ENCODE data around the gene COLQ.

The COLQ gene

DNA sequence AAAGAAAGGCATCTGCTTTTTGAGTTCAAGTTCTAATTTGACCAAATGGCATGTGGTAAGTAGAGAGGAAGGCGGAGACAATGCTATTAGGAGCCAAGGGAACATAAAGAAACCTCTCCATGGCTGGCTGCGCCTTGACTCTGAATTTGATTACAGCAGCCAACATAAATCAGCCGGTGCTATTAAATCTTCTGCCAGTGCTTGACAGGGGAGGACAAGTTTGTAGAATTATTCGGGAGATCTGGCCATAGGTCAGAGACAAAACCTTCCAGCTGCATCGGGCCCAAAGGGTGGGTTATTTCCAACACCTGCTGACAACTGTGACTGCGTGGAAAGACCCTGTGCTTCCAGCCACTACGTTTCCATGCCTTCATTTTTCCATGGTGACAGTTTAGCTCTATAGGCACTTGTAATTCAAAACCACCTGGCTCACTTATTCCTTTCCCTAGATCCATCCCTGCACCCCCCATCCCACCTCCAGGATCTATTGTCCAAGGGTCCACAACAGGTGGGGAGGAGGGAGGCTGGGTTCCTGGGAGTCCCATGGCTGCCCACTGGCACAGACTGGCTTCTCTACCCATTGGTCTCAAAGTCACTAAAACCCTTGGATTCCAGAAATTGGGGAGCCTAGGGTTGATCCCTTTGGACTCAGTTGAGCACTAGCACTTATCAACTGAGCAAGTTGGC, 15.9 kb downstream of the COLQ start:
- CTCF ChIA-PET = interaction anchor here (0.7 kb wide), 1 partner anchor 71 kb away, joined by 3 read pairs; no protein-coding TSS in a partner anchor
- no peak for DNase-seq
- H3K4me1 ChIP-seq (ENCODE audit: control extremely low read depth in 1 of 4, control insufficient read depth in 4 of 4, insufficient read depth in 4 of 4, low read length in 3 of 4) = no peaks in the 10 kb centered on the region
- POLR2A ChIA-PET = no interaction called here
- no peaks in the 10 kb centered on the region for H3K9me3 ChIP-seq (ENCODE audit: control extremely low read depth in 1 of 5, control insufficient read depth in 4 of 5, insufficient read depth in 2 of 5, low read depth in 1 of 5, low read length in 4 of 5)
- H3K27ac ChIP-seq (ENCODE audit: insufficient read depth in 1 of 2, low read depth in 1 of 2, low read length in 2 of 2, poor library complexity in 1 of 2, severe bottlenecking in 2 of 2) = no peak overlapping the region
- WGBS (ENCODE audit: insufficient coverage) = 95% methylated on average over 7 of the region's 7 CpGs
- no peaks in the 10 kb centered on the region for H3K36me3 ChIP-seq (ENCODE audit: control insufficient read depth in 4 of 4, insufficient read depth in 4 of 4, low read length in 3 of 4)
- H3K27me3 ChIP-seq (replicated peaks in 2 of 5; ENCODE audit: control insufficient read depth in 4 of 5, insufficient read depth in 5 of 5, low read length in 4 of 5) = no peaks in the 10 kb centered on the region
- H3K4me3 ChIP-seq (ENCODE audit: control insufficient read depth in 1 of 7, extremely low read depth in 1 of 7, insufficient read depth in 4 of 7, low read depth in 2 of 7, low read length in 6 of 7) = no peak overlapping the region

DNA sequence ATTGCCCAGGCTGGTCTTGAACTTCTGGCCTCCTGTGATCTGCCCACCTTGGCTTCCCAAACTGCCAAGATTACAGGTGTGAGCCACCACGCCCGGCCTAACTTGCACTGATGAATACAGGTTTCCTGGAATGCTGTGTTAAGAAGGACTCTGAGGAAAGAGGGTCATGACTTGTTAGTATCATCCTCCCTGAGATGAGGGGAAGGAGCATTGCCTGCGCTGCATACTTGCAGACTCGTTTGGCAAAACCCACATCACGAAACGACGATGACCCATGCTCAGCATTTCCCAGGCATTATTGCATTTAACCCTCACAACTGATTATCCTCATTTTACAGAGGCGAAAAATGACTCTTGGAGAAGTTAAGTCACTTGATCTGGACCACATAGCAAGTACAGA, 18.9 kb downstream of the COLQ start:
- Histone ChIP-seq H3K4me1 (ENCODE audit: control extremely low read depth in 1 of 4, control insufficient read depth in 4 of 4, insufficient read depth in 4 of 4, low read length in 3 of 4) (no peaks in the 10 kb centered on the region), H3K4me3 (ENCODE audit: control insufficient read depth in 1 of 7, extremely low read depth in 1 of 7, insufficient read depth in 4 of 7, low read depth in 2 of 7, low read length in 6 of 7) (no peak overlapping the region), H3K27ac (ENCODE audit: insufficient read depth in 1 of 2, low read depth in 1 of 2, low read length in 2 of 2, poor library complexity in 1 of 2, severe bottlenecking in 2 of 2) (no peak overlapping the region), H3K9me3 (ENCODE audit: control extremely low read depth in 1 of 5, control insufficient read depth in 4 of 5, insufficient read depth in 2 of 5, low read depth in 1 of 5, low read length in 4 of 5) (no peaks in the 10 kb centered on the region), H3K27me3 (replicated peaks in 2 of 5; ENCODE audit: control insufficient read depth in 4 of 5, insufficient read depth in 5 of 5, low read length in 4 of 5) (no peaks in the 10 kb centered on the region), H3K36me3 (ENCODE audit: control insufficient read depth in 4 of 4, insufficient read depth in 4 of 4, low read length in 3 of 4) (no peaks in the 10 kb centered on the region)
- 100% methylated on average over 4 of the region's 8 CpGs for WGBS (ENCODE audit: insufficient coverage)
- no peak for DNase-seq
- ChIA-PET POLR2A (no interaction called here), CTCF (no interaction called here)

DNA sequence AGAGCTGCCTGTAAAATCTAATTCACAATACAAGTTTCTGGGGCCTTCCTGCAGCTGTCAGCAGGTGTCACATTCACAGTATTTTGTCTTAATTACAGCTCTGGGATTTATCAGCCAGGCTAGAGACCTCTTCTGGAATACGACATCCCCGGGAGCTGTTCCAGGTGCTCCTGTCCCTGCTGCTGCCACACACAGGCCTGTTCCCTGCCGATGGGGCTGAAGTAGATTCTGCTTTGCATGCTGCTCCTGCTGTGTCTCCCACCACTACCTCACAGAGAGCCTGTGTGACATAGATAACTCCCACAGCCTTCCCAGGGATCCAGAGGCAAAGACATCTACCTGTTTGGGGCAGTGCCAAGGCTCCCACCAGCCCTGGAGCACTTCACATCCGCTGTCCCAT, 20.4 kb downstream of the COLQ start:
- Histone ChIP-seq H3K27me3 (replicated peaks in 2 of 5; ENCODE audit: control insufficient read depth in 4 of 5, insufficient read depth in 5 of 5, low read length in 4 of 5) (no peaks in the 10 kb centered on the region), H3K9me3 (ENCODE audit: control extremely low read depth in 1 of 5, control insufficient read depth in 4 of 5, insufficient read depth in 2 of 5, low read depth in 1 of 5, low read length in 4 of 5) (no peaks in the 10 kb centered on the region), H3K4me1 (ENCODE audit: control extremely low read depth in 1 of 4, control insufficient read depth in 4 of 4, insufficient read depth in 4 of 4, low read length in 3 of 4) (no peaks in the 10 kb centered on the region), H3K4me3 (ENCODE audit: control insufficient read depth in 1 of 7, extremely low read depth in 1 of 7, insufficient read depth in 4 of 7, low read depth in 2 of 7, low read length in 6 of 7) (no peak overlapping the region), H3K36me3 (ENCODE audit: control insufficient read depth in 4 of 4, insufficient read depth in 4 of 4, low read length in 3 of 4) (no peaks in the 10 kb centered on the region), H3K27ac (ENCODE audit: insufficient read depth in 1 of 2, low read depth in 1 of 2, low read length in 2 of 2, poor library complexity in 1 of 2, severe bottlenecking in 2 of 2) (no peak overlapping the region)
- CTCF ChIA-PET = interaction anchor here (1.1 to 2.1 kb wide), 2 partner anchors 11 to 19 kb away, joined by 3 to 4 read pairs; no protein-coding TSS in a partner anchor
- POLR2A ChIA-PET = no interaction called here
- WGBS (ENCODE audit: insufficient coverage) = 92% methylated on average over 3 of the region's 4 CpGs
- DNase-seq = no peak

DNA sequence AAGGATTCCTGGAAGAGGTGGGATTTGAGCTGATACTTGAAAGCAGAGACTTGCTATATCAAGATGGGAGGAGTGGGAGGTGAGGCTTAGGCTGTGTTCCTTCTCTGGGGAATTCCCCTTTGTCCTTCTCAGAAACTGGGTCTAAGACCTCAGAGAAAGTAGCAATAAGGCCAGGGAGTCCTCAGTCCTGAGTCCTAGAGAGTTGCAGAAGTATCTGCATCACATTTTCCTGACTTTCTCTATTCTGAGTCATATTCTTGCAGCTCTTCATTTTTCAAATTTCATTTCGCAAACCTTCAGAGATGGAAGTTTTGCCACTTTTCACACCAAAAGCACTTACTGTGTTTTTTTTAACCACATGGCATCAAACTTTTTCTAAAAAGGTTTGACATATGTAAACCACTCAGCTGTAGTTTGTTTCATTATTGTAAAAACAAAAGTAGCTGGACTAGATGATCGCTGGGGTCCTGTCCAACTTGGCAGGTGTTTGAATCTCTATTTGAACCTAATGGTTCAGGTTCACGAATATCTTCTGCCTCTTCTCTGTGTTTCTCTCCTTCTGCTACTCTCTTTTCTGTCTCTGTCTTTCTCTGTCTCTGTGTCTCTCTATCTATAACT, 21.3 kb downstream of the COLQ start:
- CTCF ChIA-PET = interaction anchor here (1.1 to 2.1 kb wide), 2 partner anchors 10 to 20 kb away, joined by 3 to 4 read pairs; no protein-coding TSS in a partner anchor
- WGBS (ENCODE audit: insufficient coverage) = 100% methylated on average over 3 of the region's 3 CpGs
- no peak for DNase-seq
- Histone ChIP-seq H3K27me3 (replicated peaks in 2 of 5; ENCODE audit: control insufficient read depth in 4 of 5, insufficient read depth in 5 of 5, low read length in 4 of 5) (no peaks in the 10 kb centered on the region), H3K4me3 (ENCODE audit: control insufficient read depth in 1 of 7, extremely low read depth in 1 of 7, insufficient read depth in 4 of 7, low read depth in 2 of 7, low read length in 6 of 7) (no peak overlapping the region), H3K27ac (ENCODE audit: insufficient read depth in 1 of 2, low read depth in 1 of 2, low read length in 2 of 2, poor library complexity in 1 of 2, severe bottlenecking in 2 of 2) (no peak overlapping the region), H3K4me1 (ENCODE audit: control extremely low read depth in 1 of 4, control insufficient read depth in 4 of 4, insufficient read depth in 4 of 4, low read length in 3 of 4) (no peaks in the 10 kb centered on the region), H3K36me3 (ENCODE audit: control insufficient read depth in 4 of 4, insufficient read depth in 4 of 4, low read length in 3 of 4) (no peaks in the 10 kb centered on the region), H3K9me3 (ENCODE audit: control extremely low read depth in 1 of 5, control insufficient read depth in 4 of 5, insufficient read depth in 2 of 5, low read depth in 1 of 5, low read length in 4 of 5) (no peaks in the 10 kb centered on the region)
- POLR2A ChIA-PET = interaction anchor here (1.0 kb wide), 1 partner anchor 12 kb away, joined by 3 read pairs; no protein-coding TSS in a partner anchor

DNA sequence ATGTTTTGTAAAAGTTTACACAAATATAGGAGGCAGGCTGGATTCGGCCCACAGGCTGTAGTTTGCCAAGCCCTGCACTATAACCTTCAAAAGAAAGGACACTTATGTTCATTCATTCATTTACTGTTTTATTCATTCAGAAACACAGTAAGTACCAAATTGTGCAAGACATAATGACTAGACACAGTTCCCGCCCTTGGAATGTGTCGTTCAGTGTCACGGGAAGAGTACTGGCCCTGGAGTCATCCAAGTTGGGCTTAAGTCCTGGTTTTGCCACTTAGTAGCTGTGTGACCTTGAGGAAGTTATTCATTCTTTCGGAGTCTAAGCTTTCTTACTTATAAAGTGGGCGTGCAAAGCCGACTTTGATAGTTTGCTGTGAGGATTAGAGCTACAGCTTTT, 22.0 kb downstream of the COLQ start:
- H3K27ac ChIP-seq (ENCODE audit: insufficient read depth in 1 of 2, low read depth in 1 of 2, low read length in 2 of 2, poor library complexity in 1 of 2, severe bottlenecking in 2 of 2) = no peak overlapping the region
- POLR2A ChIA-PET = no interaction called here
- CTCF ChIA-PET = interaction anchor here (2.1 kb wide), 1 partner anchor 21 kb away, joined by 4 read pairs; no protein-coding TSS in a partner anchor
- H3K4me3 ChIP-seq (ENCODE audit: control insufficient read depth in 1 of 7, extremely low read depth in 1 of 7, insufficient read depth in 4 of 7, low read depth in 2 of 7, low read length in 6 of 7) = no peak overlapping the region
- H3K27me3 ChIP-seq (replicated peaks in 2 of 5; ENCODE audit: control insufficient read depth in 4 of 5, insufficient read depth in 5 of 5, low read length in 4 of 5) = no peaks in the 10 kb centered on the region
- no peaks in the 10 kb centered on the region for H3K4me1 ChIP-seq (ENCODE audit: control extremely low read depth in 1 of 4, control insufficient read depth in 4 of 4, insufficient read depth in 4 of 4, low read length in 3 of 4)
- H3K36me3 ChIP-seq (ENCODE audit: control insufficient read depth in 4 of 4, insufficient read depth in 4 of 4, low read length in 3 of 4) = no peaks in the 10 kb centered on the region
- DNase-seq = no peak
- WGBS (ENCODE audit: insufficient coverage) = 88% methylated on average over 4 of the region's 7 CpGs
- no peaks in the 10 kb centered on the region for H3K9me3 ChIP-seq (ENCODE audit: control extremely low read depth in 1 of 5, control insufficient read depth in 4 of 5, insufficient read depth in 2 of 5, low read depth in 1 of 5, low read length in 4 of 5)

DNA sequence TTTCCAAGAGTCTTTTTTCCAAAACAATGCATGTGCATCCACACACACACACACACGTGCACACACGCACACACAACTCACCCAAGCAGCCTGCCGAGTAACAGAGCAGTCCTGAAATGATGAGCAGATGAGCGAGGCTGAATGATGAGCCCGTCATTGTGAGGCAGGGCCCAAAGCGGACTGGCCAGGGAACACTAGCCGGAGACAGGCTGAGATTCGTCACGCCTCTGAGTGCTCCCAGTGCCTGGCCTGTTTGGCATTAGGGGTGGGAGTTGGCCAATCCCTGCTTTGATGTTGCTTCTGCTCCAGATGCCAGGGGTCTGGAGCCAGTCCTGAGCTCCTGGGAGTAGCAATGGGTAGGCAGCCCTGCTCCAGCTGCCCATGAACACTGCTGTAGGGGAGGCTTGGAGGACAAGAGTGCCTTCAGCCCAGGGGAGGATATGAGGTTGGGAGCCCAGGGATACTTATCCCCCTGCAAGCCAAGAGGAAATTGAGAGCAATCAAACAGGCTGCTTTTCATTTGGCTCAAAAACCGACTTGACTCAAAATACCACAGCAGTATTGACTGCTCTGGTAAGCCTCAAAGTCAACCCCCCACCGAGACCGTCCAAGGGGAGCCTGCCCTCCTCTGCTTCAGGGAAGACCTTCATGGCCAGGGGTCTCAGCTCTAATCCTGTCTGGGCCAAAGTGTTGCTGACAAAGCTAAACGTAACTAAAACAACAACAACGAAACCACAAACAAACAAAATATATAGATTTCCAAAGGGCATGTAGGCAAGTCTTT, 22.9 kb downstream of the COLQ start:
- DNase-seq = no peak
- ChIA-PET POLR2A (no interaction called here), CTCF (interaction anchor here (1.7 kb wide), 1 partner anchor 31 kb away, joined by 4 read pairs; no protein-coding TSS in a partner anchor)
- H3K9me3 ChIP-seq (ENCODE audit: control extremely low read depth in 1 of 5, control insufficient read depth in 4 of 5, insufficient read depth in 2 of 5, low read depth in 1 of 5, low read length in 4 of 5) = no peaks in the 10 kb centered on the region
- no peak overlapping the region for H3K4me3 ChIP-seq (ENCODE audit: control insufficient read depth in 1 of 7, extremely low read depth in 1 of 7, insufficient read depth in 4 of 7, low read depth in 2 of 7, low read length in 6 of 7)
- H3K27me3 ChIP-seq (replicated peaks in 2 of 5; ENCODE audit: control insufficient read depth in 4 of 5, insufficient read depth in 5 of 5, low read length in 4 of 5) = no peaks in the 10 kb centered on the region
- H3K36me3 ChIP-seq (ENCODE audit: control insufficient read depth in 4 of 4, insufficient read depth in 4 of 4, low read length in 3 of 4) = no peaks in the 10 kb centered on the region
- WGBS (ENCODE audit: insufficient coverage) = 99% methylated on average over 12 of the region's 14 CpGs
- H3K27ac ChIP-seq (ENCODE audit: insufficient read depth in 1 of 2, low read depth in 1 of 2, low read length in 2 of 2, poor library complexity in 1 of 2, severe bottlenecking in 2 of 2) = no peak overlapping the region
- H3K4me1 ChIP-seq (ENCODE audit: control extremely low read depth in 1 of 4, control insufficient read depth in 4 of 4, insufficient read depth in 4 of 4, low read length in 3 of 4) = no peaks in the 10 kb centered on the region

DNA sequence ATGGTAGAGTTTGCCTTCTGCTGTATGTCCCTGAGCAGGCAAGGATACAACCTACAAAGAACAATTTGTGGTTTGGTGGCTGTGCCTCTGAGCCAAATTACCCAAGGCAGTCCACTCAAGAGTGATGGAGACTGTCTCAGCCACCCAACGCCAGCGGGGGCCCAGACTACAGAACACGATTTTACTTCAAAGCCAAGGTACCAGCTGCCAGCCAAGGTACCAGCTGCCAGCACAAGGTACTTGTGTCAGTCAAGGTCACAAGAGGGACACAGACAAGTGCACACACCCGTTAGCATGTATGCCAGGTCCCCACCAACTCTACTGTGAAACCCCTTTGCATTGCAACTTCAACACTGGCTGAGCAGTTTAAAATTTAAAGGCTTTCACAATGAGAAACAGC, 23.5 kb downstream of the COLQ start:
- WGBS (ENCODE audit: insufficient coverage) = 100% methylated on average over 2 of the region's 4 CpGs
- POLR2A ChIA-PET = no interaction called here

More for the DNA sequence above, 23.5 kb downstream of the COLQ start:
- Histone ChIP-seq H3K4me1 (ENCODE audit: control extremely low read depth in 1 of 4, control insufficient read depth in 4 of 4, insufficient read depth in 4 of 4, low read length in 3 of 4) (no peaks in the 10 kb centered on the region), H3K27ac (ENCODE audit: insufficient read depth in 1 of 2, low read depth in 1 of 2, low read length in 2 of 2, poor library complexity in 1 of 2, severe bottlenecking in 2 of 2) (no peak overlapping the region), H3K4me3 (ENCODE audit: control insufficient read depth in 1 of 7, extremely low read depth in 1 of 7, insufficient read depth in 4 of 7, low read depth in 2 of 7, low read length in 6 of 7) (no peak overlapping the region), H3K36me3 (ENCODE audit: control insufficient read depth in 4 of 4, insufficient read depth in 4 of 4, low read length in 3 of 4) (no peaks in the 10 kb centered on the region), H3K27me3 (replicated peaks in 2 of 5; ENCODE audit: control insufficient read depth in 4 of 5, insufficient read depth in 5 of 5, low read length in 4 of 5) (no peaks in the 10 kb centered on the region), H3K9me3 (ENCODE audit: control extremely low read depth in 1 of 5, control insufficient read depth in 4 of 5, insufficient read depth in 2 of 5, low read depth in 1 of 5, low read length in 4 of 5) (no peaks in the 10 kb centered on the region)
- CTCF ChIA-PET = interaction anchor here (1.7 kb wide), 1 partner anchor 30 kb away, joined by 4 read pairs; no protein-coding TSS in a partner anchor
- DNase-seq = no peak
